Vagina (tissue), 2 donors: ENCODE data around the gene ZNF324B.

Experiments
- CTCF ChIP-seq, 3 experiments: fragments of 450-650 bp in 2 of 3; fragments of 200-600 bp in 1 of 3; sonication (generic) in 1 of 3; IDR thresholded peaks; one replicate each; pipeline ENCODE4 v1.5.1; 2017 to 2019; ENCODE audit warnings: antibody characterized with exemption in 3 of 3, mild to moderate bottlenecking in 2 of 3, moderate library complexity in 2 of 3
- POLR2A ChIP-seq, 2 donors: fragments of 450-650 bp; IDR thresholded peaks; one replicate each; pipeline ENCODE4 v1.6.1; 2017; ENCODE audit warnings: antibody characterized with exemption in 2 of 2, mild to moderate bottlenecking in 2 of 2, moderate library complexity in 2 of 2

- TF ChIP-seq CTCF (IDR thresholded peaks at IDR 0.05), result no peak
- no peak for TF ChIP-seq POLR2A (IDR thresholded peaks at IDR 0.05)
Observed at GRCh38 chr19:58468216-58468839, 16.9 kb downstream of the ZNF324B start.
